ENCODE results near the gene PPIE.

Gene PPIE

GRCh38 chr1:39721664-39722063 lies 17.0 kb upstream of the PPIE start:
- no peak for DNase-seq

- DNase-seq = no peak
Measured at GRCh38 chr1:39722495-39722894, 16.2 kb upstream of the PPIE start.

- DNase-seq = no peak
Measured at GRCh38 chr1:39726600-39726999, 12.1 kb upstream of the PPIE start.

GRCh38 chr1:39727221-39727931 lies 11.3 kb upstream of the PPIE start:
- DNase-seq = no peak

GRCh38 chr1:39727932-39728317 lies 10.8 kb upstream of the PPIE start:
- no peak for DNase-seq

- DNase-seq = no peak
Measured at GRCh38 chr1:39729030-39729429, 9.7 kb upstream of the PPIE start.

GRCh38 chr1:39729842-39730241 lies 8.8 kb upstream of the PPIE start:
- no peak for DNase-seq

GRCh38 chr1:39732730-39733129 lies 6.0 kb upstream of the PPIE start:
- DNase-seq = no peak

- DNase-seq = no peak
Measured at GRCh38 chr1:39733161-39733560, 5.5 kb upstream of the PPIE start.

- DNase-seq = no peak
Measured at GRCh38 chr1:39735731-39736130, 3.0 kb upstream of the PPIE start.

- DNase-seq = no peak
Measured at GRCh38 chr1:39737546-39738169, 1.0 kb upstream of the PPIE start.

GRCh38 chr1:39745016-39745670 lies 6.5 kb downstream of the PPIE start:
- DNase-seq = no peak

GRCh38 chr1:39751595-39751994 lies 12.9 kb downstream of the PPIE start:
- no peak for DNase-seq

GRCh38 chr1:39752703-39753102 lies 14.0 kb downstream of the PPIE start:
- no peak for DNase-seq

GRCh38 chr1:39753132-39754025 lies 14.7 kb downstream of the PPIE start:
- DNase-seq = no peak

- DNase-seq = no peak
Measured at GRCh38 chr1:39754026-39754570, 15.4 kb downstream of the PPIE start.

GRCh38 chr1:39754906-39755504 lies 16.3 kb downstream of the PPIE start:
- DNase-seq = no peak

- DNase-seq = no peak
Measured at GRCh38 chr1:39755965-39756659, 17.4 kb downstream of the PPIE start.

GRCh38 chr1:39757501-39757900 lies 18.8 kb downstream of the PPIE start:
- no peak for DNase-seq

- no peak for DNase-seq
Measured at GRCh38 chr1:39758556-39759435, 20.1 kb downstream of the PPIE start.

GRCh38 chr1:39759436-39759726 lies 20.7 kb downstream of the PPIE start:
- no peak for DNase-seq

Data from stimulated activated CD4-positive, alpha-beta T cell treated with anti-CD3 and anti-CD28 coated beads, Interleukin-12 subunit alpha, Interleukin-12 subunit beta, amount 100 ng/mL, for 4 hours (primary cell).